GM10266 (cell line): ENCODE measurements around the gene TMED1.

ENCODE experiments used
- DNase-seq: peaks from one replicate; pipeline ENCODE4 v3.0.0; 2012; ENCODE audit errors: extremely low spot score
- CTCF ChIP-seq: IDR thresholded peaks from 2 replicates; pipeline ENCODE4 v1.5.1; 2012; ENCODE audit warnings: mild to moderate bottlenecking, low read depth; ENCODE audit not compliant: control insufficient read depth, insufficient read depth; ENCODE audit errors: missing control alignments

The TMED1 gene

GRCh38 chr19:10788146-10788545 is 47.9 kb downstream of the TMED1 start:
- no peak for DNase-seq
- no peak for TF ChIP-seq CTCF

- no peak for DNase-seq
- no peak for TF ChIP-seq CTCF
Observed at GRCh38 chr19:10784257-10784656, 51.8 kb downstream of the TMED1 start.

- no peak for DNase-seq
- TF ChIP-seq CTCF, result no peak
Observed at GRCh38 chr19:10782795-10783194, 53.2 kb downstream of the TMED1 start.
